Measurements from ENCODE around the gene MOCOS. TPM values are rescaled to one million over a fixed set of nuclear protein-coding genes. Genes with fewer than 3 reads are reported as not detected.
A peak's percentile ranks its signal among the peaks of the same experiment; 100 is the strongest.

Gene MOCOS
- total RNA-seq, 3 donors from 2014 or later, result 5.2 to 9.7 (median 9.1) TPM

GRCh38 chr18:36307513-36307912 is 120.2 kb downstream of the MOCOS start:
- intact Hi-C loops (cut with DNase I; ENCODE audit: low total_unique reads), result no loop called here
- DNase-seq (ENCODE audit: low spot score in 2 of 2), result no peak

GRCh38 chr18:36308711-36309435 is 121.6 kb downstream of the MOCOS start:
- DNase-seq (ENCODE audit: low spot score in 2 of 2), result no peak
- no peaks in the 10 kb centered on the region for H3K4me1 ChIP-seq
- H3K27me3 ChIP-seq, result no peaks in the 10 kb centered on the region
- TF ChIP-seq POLR2A (IDR thresholded peaks at IDR 0.05) (no peak), CTCF (IDR thresholded peaks at IDR 0.05) (no peak), POLR2AphosphoS5 (IDR thresholded peaks at IDR 0.05) (no peak)
- intact Hi-C loops (cut with DNase I; ENCODE audit: low total_unique reads), result no loop called here
- H3K27ac ChIP-seq, result peak overlapping the region; percentile 69 to 89
- peak overlapping the region in 2 of 3 donors; percentile 3 to 41 for H3K4me3 ChIP-seq
- no peaks in the 10 kb centered on the region for H3K9me3 ChIP-seq
- H3K36me3 ChIP-seq, result no peaks in the 10 kb centered on the region

More at GRCh38 chr18:36307513-36307912, 120.2 kb downstream of the MOCOS start:
- H3K27me3 ChIP-seq, result no peaks in the 10 kb centered on the region
- H3K4me1 ChIP-seq, result no peaks in the 10 kb centered on the region
- H3K9me3 ChIP-seq, result no peaks in the 10 kb centered on the region
- no peak overlapping the region for H3K27ac ChIP-seq
- no peak for TF ChIP-seq CTCF (IDR thresholded peaks at IDR 0.05)
- TF ChIP-seq POLR2A (IDR thresholded peaks at IDR 0.05), result no peak
- no peak for TF ChIP-seq POLR2AphosphoS5 (IDR thresholded peaks at IDR 0.05)
- H3K36me3 ChIP-seq, result no peaks in the 10 kb centered on the region
- no peak overlapping the region for H3K4me3 ChIP-seq

GRCh38 chr18:36309436-36310391 is 122.4 kb downstream of the MOCOS start:
- H3K4me1 ChIP-seq, result no peaks in the 10 kb centered on the region
- H3K36me3 ChIP-seq, result no peaks in the 10 kb centered on the region
- H3K27me3 ChIP-seq, result no peaks in the 10 kb centered on the region
- H3K27ac ChIP-seq, result peak overlapping the region; percentile 69 to 89
- no peaks in the 10 kb centered on the region for H3K9me3 ChIP-seq
- DNase-seq (ENCODE audit: low spot score in 2 of 2), result peak; percentile 77 to 82
- peak overlapping the region in 2 of 3 donors; percentile 3 to 41 for H3K4me3 ChIP-seq
- intact Hi-C loops (cut with DNase I; ENCODE audit: low total_unique reads), result loop anchor here (10.0 kb wide), 1 partner anchor 1805 kb away; no protein-coding TSS in a partner anchor
- TF ChIP-seq CTCF (IDR thresholded peaks at IDR 0.05) (no peak), POLR2A (IDR thresholded peaks at IDR 0.05) (no peak), POLR2AphosphoS5 (IDR thresholded peaks at IDR 0.05) (no peak)

- intact Hi-C loops (cut with DNase I; ENCODE audit: low total_unique reads), result loop anchor here (10.0 kb wide), 1 partner anchor 1806 kb away; no protein-coding TSS in a partner anchor
- H3K4me1 ChIP-seq, result no peaks in the 10 kb centered on the region
- no peak overlapping the region for H3K4me3 ChIP-seq
- no peak for DNase-seq (ENCODE audit: low spot score in 2 of 2)
- no peaks in the 10 kb centered on the region for H3K27me3 ChIP-seq
- TF ChIP-seq POLR2A (IDR thresholded peaks at IDR 0.05) (no peak), CTCF (IDR thresholded peaks at IDR 0.05) (no peak), POLR2AphosphoS5 (IDR thresholded peaks at IDR 0.05) (no peak)
- no peaks in the 10 kb centered on the region for H3K36me3 ChIP-seq
- H3K9me3 ChIP-seq, result no peaks in the 10 kb centered on the region
- no peak overlapping the region for H3K27ac ChIP-seq
Observed at GRCh38 chr18:36311026-36311570, 123.8 kb downstream of the MOCOS start.
